Body of pancreas (tissue), 4 donors: ENCODE measurements around the gene SVBP. TPM values are rescaled to one million over a fixed set of nuclear protein-coding genes. Genes with fewer than 3 reads are reported as not detected.

ENCODE experiments used
- ATAC-seq: fragments of 150-250 bp; one replicate; pipeline ENCODE4 v1.9.1; 2016
- DNase-seq, 4 donors: peaks; one replicate each; pipeline ENCODE4 v3.0.0-alpha.2; 2019
- H3K27ac ChIP-seq, 4 donors: fragments of 200-600 bp; sonication (generic); 1 replicate in 3 of 4; 2 replicates in 1 of 4; pipeline versions ENCODE4 v1.5.1 to v1.6.1; 2016 to 2019; ENCODE audit warnings: mild to moderate bottlenecking in 1 of 4, mixed read lengths in 1 of 4, moderate library complexity in 1 of 4
- H3K27me3 ChIP-seq, 2 donors: fragments of 200-600 bp; sonication (generic); one replicate each; pipeline ENCODE4 v1.6.0; 2016; ENCODE audit warnings: mild to moderate bottlenecking in 1 of 2
- H3K36me3 ChIP-seq, 2 donors: fragments of 200-600 bp; sonication (generic); replicated peaks in 1 of 2; 2 replicates each; pipeline ENCODE4 v1.5.1; 2016; ENCODE audit warnings: low read depth in 2 of 2; ENCODE audit not compliant: insufficient read depth in 1 of 2
- H3K4me1 ChIP-seq: fragments of 200-600 bp; sonication (generic); one replicate; pipeline ENCODE4 v1.6.0; 2016
- H3K4me3 ChIP-seq, 2 donors: fragments of 200-600 bp; sonication (generic); 1 replicate in 1 of 2; 2 replicates in 1 of 2; pipeline ENCODE4 v1.5.1; 2016 to 2019
- H3K9me3 ChIP-seq, 3 donors: fragments of 200-600 bp; sonication (generic); 1 replicate in 2 of 3; 2 replicates in 1 of 3; pipeline ENCODE4 v1.5.1; 2016
- POLR2A ChIP-seq, 3 donors: fragments of 450-650 bp; IDR thresholded peaks; one replicate each; pipeline ENCODE4 v1.6.1; 2016; ENCODE audit warnings: antibody characterized with exemption in 3 of 3, mild to moderate bottlenecking in 2 of 3
- WGBS, 2 donors: methylation state at CpG; one replicate each; pipeline ENCODE4 v1.1.5; 2017; 5-methylcytosine and 5-hydroxymethylcytosine counted together
- intact Hi-C: fragments of 100-400 bp; cut with DNase I; formaldehyde crosslinking; loops from one replicate; pipeline ENCODE4 v1.15.1; 2023
- total RNA-seq, 2 donors: library from RNA; depleted of rRNA; stranded (reverse); fragments of >200 nt; gene quantifications; one replicate each; pipeline ENCODE4 v1.1.0, GENCODE V29; 2016
- TF ChIP-seq, protein P1 (sequence below), 7 experiments: fragments of 450-650 bp in 4 of 7; fragments of 200-600 bp in 3 of 7; sonication (generic) in 3 of 7; IDR thresholded peaks; one replicate each; pipeline ENCODE4 v1.5.1; 2016 to 2019; ENCODE audit warnings: antibody characterized with exemption in 7 of 7

Gene SVBP
- total RNA-seq, 2 donors from 2014 or later: 12.2 to 12.5 TPM

DNA sequence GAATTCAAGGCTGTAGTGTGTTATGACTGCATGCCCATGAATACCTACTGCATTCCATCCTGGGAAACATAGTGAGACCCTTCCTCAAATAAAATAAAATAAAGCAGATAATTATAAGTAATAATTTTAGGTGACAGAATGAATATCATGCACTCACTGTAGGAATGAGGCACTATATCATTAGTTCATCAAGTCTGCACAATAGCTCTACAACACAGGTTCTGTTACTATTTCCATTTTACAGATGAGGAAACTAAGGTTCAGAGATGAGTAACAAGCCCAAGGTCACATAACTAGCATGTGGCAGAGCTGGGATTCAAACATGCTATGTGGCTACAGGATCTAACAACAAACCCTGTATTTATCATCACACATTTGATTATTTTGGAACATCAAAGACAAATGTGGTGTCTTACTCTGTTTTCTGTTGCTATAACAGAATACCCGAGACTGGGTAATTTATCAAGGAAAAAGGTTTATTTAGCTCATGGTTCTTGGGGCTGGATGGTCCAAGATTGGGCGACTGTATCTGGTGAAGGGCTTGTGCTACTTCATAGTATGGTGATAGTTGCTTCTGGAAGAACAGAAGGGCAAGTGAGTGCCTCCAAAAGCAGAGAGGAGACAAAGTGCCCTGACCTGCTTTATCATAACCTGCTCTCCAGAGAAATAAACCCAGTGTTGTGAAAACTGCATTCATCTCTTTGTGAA, 24.4 kb upstream of the SVBP start:
- Histone ChIP-seq H3K4me3 (no peak overlapping the region), H3K36me3 (no peaks in the 10 kb centered on the region), H3K4me1 (peaks cover 7% of the 10 kb centered on the region), H3K27me3 (no peaks in the 10 kb centered on the region), H3K9me3 (no peaks in the 10 kb centered on the region), H3K27ac (no peak overlapping the region)
- DNase-seq (no peak), ATAC-seq (no peak)
- TF ChIP-seq POLR2A (IDR thresholded peaks at IDR 0.05): no peak
- TF ChIP-seq, protein P1, sequence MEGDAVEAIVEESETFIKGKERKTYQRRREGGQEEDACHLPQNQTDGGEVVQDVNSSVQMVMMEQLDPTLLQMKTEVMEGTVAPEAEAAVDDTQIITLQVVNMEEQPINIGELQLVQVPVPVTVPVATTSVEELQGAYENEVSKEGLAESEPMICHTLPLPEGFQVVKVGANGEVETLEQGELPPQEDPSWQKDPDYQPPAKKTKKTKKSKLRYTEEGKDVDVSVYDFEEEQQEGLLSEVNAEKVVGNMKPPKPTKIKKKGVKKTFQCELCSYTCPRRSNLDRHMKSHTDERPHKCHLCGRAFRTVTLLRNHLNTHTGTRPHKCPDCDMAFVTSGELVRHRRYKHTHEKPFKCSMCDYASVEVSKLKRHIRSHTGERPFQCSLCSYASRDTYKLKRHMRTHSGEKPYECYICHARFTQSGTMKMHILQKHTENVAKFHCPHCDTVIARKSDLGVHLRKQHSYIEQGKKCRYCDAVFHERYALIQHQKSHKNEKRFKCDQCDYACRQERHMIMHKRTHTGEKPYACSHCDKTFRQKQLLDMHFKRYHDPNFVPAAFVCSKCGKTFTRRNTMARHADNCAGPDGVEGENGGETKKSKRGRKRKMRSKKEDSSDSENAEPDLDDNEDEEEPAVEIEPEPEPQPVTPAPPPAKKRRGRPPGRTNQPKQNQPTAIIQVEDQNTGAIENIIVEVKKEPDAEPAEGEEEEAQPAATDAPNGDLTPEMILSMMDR (IDR thresholded peaks at IDR 0.05): no peak
- intact Hi-C loops: no loop called here
- 89 to 96% methylated on average over 2 of the region's 2 CpGs for WGBS, 2 donors

DNA sequence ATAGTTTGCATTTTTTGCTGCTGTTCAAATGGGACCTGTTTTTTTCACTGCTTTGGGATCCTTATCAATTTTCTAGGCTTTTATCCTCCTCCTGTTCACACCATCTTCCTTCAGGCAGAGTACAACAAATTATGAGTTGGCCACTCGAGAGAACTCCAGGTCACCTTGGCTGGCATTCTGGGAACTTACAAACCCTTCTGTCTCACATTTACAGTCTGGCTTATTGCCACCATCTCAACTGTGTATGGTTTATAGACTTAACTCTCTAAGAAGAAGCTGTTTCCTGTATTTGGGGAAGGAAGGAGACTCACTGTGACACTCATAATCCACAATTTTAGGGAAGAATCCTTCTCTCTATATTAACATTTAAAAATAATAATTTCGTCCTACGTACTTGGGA, 23.8 kb upstream of the SVBP start:
- ATAC-seq: no peak
- TF ChIP-seq POLR2A (IDR thresholded peaks at IDR 0.05): no peak
- TF ChIP-seq, protein P1 (IDR thresholded peaks at IDR 0.05): no peak

DNA sequence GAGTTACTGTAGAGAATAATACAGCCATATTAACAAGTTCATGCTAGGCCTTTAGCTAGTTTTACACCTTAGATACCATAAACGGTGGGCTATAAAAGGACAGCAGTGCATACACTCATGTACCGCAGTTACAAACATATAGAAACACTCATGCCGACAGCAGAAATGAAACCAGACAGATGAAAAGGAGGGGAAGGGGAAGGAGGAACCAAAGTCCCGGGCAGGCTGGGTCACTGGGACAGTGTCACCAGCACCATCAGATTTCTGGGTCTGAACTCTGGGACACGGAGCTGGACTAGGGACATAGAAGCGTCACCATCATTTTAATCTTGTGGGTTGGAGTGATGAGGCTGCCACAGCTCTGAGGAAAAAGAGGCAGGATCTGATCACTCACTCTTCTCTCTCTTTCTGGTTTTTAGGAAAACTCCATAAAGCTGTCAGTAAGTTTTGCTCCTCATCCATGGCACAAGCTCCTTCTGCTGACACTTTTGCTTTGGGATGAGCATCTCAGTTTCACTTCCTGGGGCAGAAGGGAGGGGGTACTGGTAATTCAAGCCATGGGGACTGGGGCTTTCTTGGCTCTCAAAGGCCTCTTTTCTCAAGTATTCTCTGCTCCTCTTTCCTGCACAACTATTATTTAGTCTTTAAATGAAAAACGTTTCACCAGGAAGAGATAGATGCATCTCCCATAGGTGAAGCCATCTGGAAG, 21.4 kb upstream of the SVBP start:
- WGBS, 2 donors: 74 to 87% methylated on average over 7 of the region's 7 CpGs
- Histone ChIP-seq H3K27ac (no peak overlapping the region), H3K4me1 (no peaks in the 10 kb centered on the region), H3K27me3 (no peaks in the 10 kb centered on the region), H3K9me3 (no peaks in the 10 kb centered on the region), H3K36me3 (no peaks in the 10 kb centered on the region), H3K4me3 (no peak overlapping the region)
- ATAC-seq (no peak), DNase-seq (peak in 1 of 4 donors; percentile 23)
- no peak for TF ChIP-seq POLR2A (IDR thresholded peaks at IDR 0.05)
- TF ChIP-seq, protein P1 (IDR thresholded peaks at IDR 0.05): no peak
- intact Hi-C loops: no loop called here

More for the DNA sequence above, 23.8 kb upstream of the SVBP start:
- Histone ChIP-seq H3K36me3 (no peaks in the 10 kb centered on the region), H3K27ac (no peak overlapping the region), H3K9me3 (no peaks in the 10 kb centered on the region), H3K4me1 (peaks cover 5% of the 10 kb centered on the region), H3K4me3 (no peak overlapping the region), H3K27me3 (no peaks in the 10 kb centered on the region)
- WGBS, 2 donors: 71 to 85% methylated on average over 3 of the region's 3 CpGs
- no peak for DNase-seq
- intact Hi-C loops: no loop called here

DNA sequence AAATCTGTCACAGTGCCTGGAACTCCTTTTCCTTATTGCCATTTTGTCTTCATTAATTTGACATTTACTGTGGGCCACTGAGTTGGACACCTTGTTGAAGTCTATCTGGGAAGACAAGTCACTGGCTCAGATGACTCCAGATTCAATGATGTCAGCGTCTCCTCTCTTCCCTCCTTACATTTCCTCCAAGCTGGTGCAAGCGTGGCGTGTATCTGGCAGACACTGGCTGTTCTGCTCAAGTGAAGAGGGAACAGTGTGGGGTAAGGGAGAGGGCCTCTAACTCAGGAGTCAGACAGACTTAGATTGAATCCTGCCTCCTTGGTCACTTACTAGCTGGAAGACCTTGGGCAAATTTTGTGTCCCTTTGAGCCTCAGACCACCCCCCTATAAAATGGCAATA, 20.5 kb upstream of the SVBP start:
- Histone ChIP-seq H3K27me3 (no peaks in the 10 kb centered on the region), H3K4me1 (no peaks in the 10 kb centered on the region), H3K9me3 (no peaks in the 10 kb centered on the region), H3K36me3 (no peaks in the 10 kb centered on the region), H3K27ac (peak overlapping the region in 1 of 4 donors; percentile 31), H3K4me3 (no peak overlapping the region)
- DNase-seq (no peak), ATAC-seq (no peak)
- intact Hi-C loops: no loop called here
- TF ChIP-seq, protein P1 (IDR thresholded peaks at IDR 0.05): no peak
- no peak for TF ChIP-seq POLR2A (IDR thresholded peaks at IDR 0.05)
- WGBS, 2 donors: 53 to 62% methylated on average over 3 of the region's 3 CpGs
